Adrenal gland (tissue), 12 donors: Measurements from ENCODE around the gene PARP16. TPM values are rescaled to one million over a fixed set of nuclear protein-coding genes. Genes with fewer than 3 reads are reported as not detected.

ENCODE experiments used
- DNase-seq, 7 donors: peaks; one replicate each; pipeline ENCODE4 v3.0.0-alpha.2; 2019 to 2020
- H3K27ac ChIP-seq, 5 donors: fragments of 200-600 bp; sonication (generic) in 4 of 5; 1 replicate in 3 of 5; 2 replicates in 2 of 5; pipeline versions ENCODE4 v1.5.1 to v1.8.0; 2016 to 2020; ENCODE audit warnings: mild to moderate bottlenecking in 1 of 5
- H3K27me3 ChIP-seq: fragments of 200-600 bp; 2 replicates; pipeline ENCODE4 v1.8.0; 2021
- H3K36me3 ChIP-seq, 2 donors: fragments of 200-600 bp; replicated peaks in 1 of 2; 1 replicate in 1 of 2; 2 replicates in 1 of 2; pipeline versions ENCODE4 v1.5.1 to v1.8.0; 2018 to 2022
- H3K4me1 ChIP-seq, 2 donors: fragments of 200-600 bp; replicated peaks in 1 of 2; 1 replicate in 1 of 2; 2 replicates in 1 of 2; pipeline versions ENCODE4 v1.5.1 to v1.8.0; 2018 to 2021
- H3K4me3 ChIP-seq, 4 donors: fragments of 200-600 bp; sonication (generic) in 3 of 4; one replicate each; pipeline ENCODE4 v1.5.1; 2016 to 2018
- H3K9me3 ChIP-seq, 3 donors: fragments of 200-600 bp; sonication (generic) in 1 of 3; replicated peaks in 1 of 3; 1 replicate in 2 of 3; 2 replicates in 1 of 3; pipeline versions ENCODE4 v1.5.1 to v1.8.0; 2016 to 2021
- CTCF ChIP-seq, 6 experiments: fragments of 450-650 bp in 4 of 6; fragments of 200-600 bp in 2 of 6; sonication (generic) in 1 of 6; IDR thresholded peaks; 1 replicate in 5 of 6; 2 replicates in 1 of 6; pipeline versions ENCODE4 v1.5.1 to v1.8.0; 2016 to 2021; ENCODE audit warnings: antibody characterized with exemption in 6 of 6, mild to moderate bottlenecking in 2 of 6, moderate library complexity in 1 of 6
- POLR2A ChIP-seq, 2 donors: fragments of 450-650 bp; IDR thresholded peaks; one replicate each; pipeline ENCODE4 v1.6.1; 2017; ENCODE audit warnings: antibody characterized with exemption in 2 of 2, mild to moderate bottlenecking in 2 of 2, moderate library complexity in 1 of 2
- WGBS, 4 donors: extraction: QIAGEN DNeasy Blood & Tissue Kit in 2 of 4; methylation state at CpG; one replicate each; pipeline versions ENCODE4 v1.1.5 to v1.1.7; 2013 to 2017; 5-methylcytosine and 5-hydroxymethylcytosine counted together
- intact Hi-C, 2 donors: fragments of 100-400 bp; cut with DNase I; formaldehyde crosslinking; loops; one replicate each; pipeline versions ENCODE4 v1.14.1 to v1.15.0; 2022 to 2023
- polyA plus RNA-seq, 3 donors: library from polyadenylated mRNA; stranded (reverse); fragments of 200-250 nt in 2 of 3; fragments of 350-450 nt in 1 of 3; fragmentation: Illumina TruSeq in 1 of 3; extraction: RNeasy Lipid Tissue Mini Kit (QIAGEN cat#74804) in 1 of 3; gene quantifications; one replicate each; pipeline ENCODE4 v1.2.3, GENCODE V29; 2013 to 2014
- total RNA-seq, 9 donors: library from RNA; depleted of rRNA in 4 of 9; stranded (reverse); fragments of >200 nt in 4 of 9; fragments of 120-200 nt in 1 of 9; fragmentation: NEBNext Ultra II Directional in 1 of 9; extraction: Animal tissue kit (Norgen Biotek cat#: 25700) in 1 of 9; gene quantifications; one replicate each; pipeline versions ENCODE4 v1.1.0 to v1.2.4, GENCODE V29; 2013 to 2023
- donor health status: healthy with polysubstance abuse.
- donor health status: Bipolar disorder and iron deficiency.
- donor health status: DM: yes; HTN: yes; CAD: no.
- donor health status: DM: no; HTN: no; CAD: no.
- donor health status: DM: no; HTN: no; CAD: no.
- donor health status: DM: yes; HTN: yes; CAD: no.

The PARP16 gene
- total and polyA plus RNA-seq, 12 donors: 7.8 to 18.1 (median 14.2) TPM

DNA sequence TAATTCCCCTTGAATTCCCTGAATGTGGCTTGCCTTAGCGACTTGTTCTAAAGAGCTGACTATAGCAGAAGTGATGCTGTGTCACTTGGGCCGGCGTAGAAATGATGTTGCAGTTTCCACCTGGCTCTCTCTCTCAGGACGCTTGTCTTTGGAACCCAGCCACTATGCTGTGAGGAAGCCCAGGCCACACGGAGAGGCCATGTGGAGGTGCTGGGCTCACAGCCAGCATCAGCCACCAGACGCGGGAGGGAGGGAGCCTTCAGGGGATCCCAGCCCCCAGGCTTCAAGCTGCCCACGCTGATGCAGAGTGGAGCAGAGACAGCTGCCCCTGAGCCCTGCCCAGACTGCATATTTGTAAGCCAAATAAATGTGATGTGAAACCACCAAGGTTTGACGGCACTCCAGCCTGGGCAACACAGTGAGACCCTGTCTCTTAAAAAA, 36.4 kb upstream of the PARP16 start:
- H3K27me3 ChIP-seq: no peaks in the 10 kb centered on the region
- peaks cover 0 to 8% of the 10 kb centered on the region in 2 donors for H3K4me1 ChIP-seq
- 5 to 16% (median 8%) methylated on average over 5 to 9 of the region's 9 CpGs for WGBS, 4 donors
- H3K36me3 ChIP-seq: no peaks in the 10 kb centered on the region
- no peaks in the 10 kb centered on the region for H3K9me3 ChIP-seq
- DNase-seq: peak; percentile 52 to 92 (median 79)
- intact Hi-C loops: no loop called here
- H3K4me3 ChIP-seq: no peak overlapping the region
- TF ChIP-seq POLR2A (IDR thresholded peaks at IDR 0.05): no peak
- no peak for TF ChIP-seq CTCF (IDR thresholded peaks at IDR 0.05)
- no peak overlapping the region for H3K27ac ChIP-seq

DNA sequence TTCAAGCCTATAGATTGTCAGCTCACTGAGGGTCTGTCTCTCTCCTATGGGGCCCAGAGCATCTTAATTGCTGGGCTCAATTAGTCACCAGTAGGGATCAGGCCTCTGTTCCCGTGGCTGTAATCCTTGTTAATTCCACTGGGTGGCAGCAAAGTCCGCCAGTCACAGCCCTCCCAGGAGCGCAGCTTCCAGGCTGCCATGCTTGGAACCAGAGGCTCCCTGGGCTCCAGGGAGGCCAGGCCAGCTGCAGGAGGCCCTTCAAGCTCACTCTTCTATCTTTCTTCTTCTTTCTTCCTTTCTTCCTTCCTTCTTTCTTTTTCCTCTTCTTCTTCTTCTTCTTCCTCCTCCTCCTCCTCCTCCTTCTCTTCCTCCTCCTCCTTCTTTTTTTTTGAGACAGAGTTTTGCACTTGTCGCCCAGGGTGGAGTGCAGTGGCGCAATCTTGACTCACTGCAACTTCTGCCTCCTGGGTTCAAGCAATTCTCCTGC, 32.2 kb upstream of the PARP16 start:
- H3K27me3 ChIP-seq: no peaks in the 10 kb centered on the region
- 30 to 38% (median 35%) methylated on average over 5 of the region's 5 CpGs for WGBS, 4 donors
- no peak overlapping the region for H3K27ac ChIP-seq
- DNase-seq: peak; percentile 76 to 93 (median 83)
- intact Hi-C loops: loop anchor here (2.0 to 5.0 kb wide), 2 partner anchors 66 to 68 kb away; no protein-coding TSS in a partner anchor
- H3K36me3 ChIP-seq: no peaks in the 10 kb centered on the region
- H3K4me3 ChIP-seq: no peak overlapping the region
- no peaks in the 10 kb centered on the region for H3K9me3 ChIP-seq
- TF ChIP-seq CTCF (IDR thresholded peaks at IDR 0.05): peak; percentile 80 to 99 (median 96)
- no peak for TF ChIP-seq POLR2A (IDR thresholded peaks at IDR 0.05)
- peaks cover 0 to 8% of the 10 kb centered on the region in 2 donors for H3K4me1 ChIP-seq

GRCh38 chr15:65312400-65312916, 25.8 kb upstream of the PARP16 start:
- DNase-seq: peak in 6 of 7 donors; percentile 77 to 91 (median 84)
- intact Hi-C loops: no loop called here
- H3K27ac ChIP-seq: peak overlapping the region in 4 of 5 donors; percentile 9 to 74 (median 44)
- no peaks in the 10 kb centered on the region for H3K36me3 ChIP-seq
- 31 to 50% (median 38%) methylated on average over 9 to 11 of the region's 11 CpGs for WGBS, 4 donors
- TF ChIP-seq CTCF (IDR thresholded peaks at IDR 0.05) (no peak), POLR2A (IDR thresholded peaks at IDR 0.05) (no peak)
- H3K4me1 ChIP-seq: peaks cover 5 to 15% of the 10 kb centered on the region in 2 donors
- no peak overlapping the region for H3K4me3 ChIP-seq
- no peaks in the 10 kb centered on the region for H3K9me3 ChIP-seq
- no peaks in the 10 kb centered on the region for H3K27me3 ChIP-seq

DNA sequence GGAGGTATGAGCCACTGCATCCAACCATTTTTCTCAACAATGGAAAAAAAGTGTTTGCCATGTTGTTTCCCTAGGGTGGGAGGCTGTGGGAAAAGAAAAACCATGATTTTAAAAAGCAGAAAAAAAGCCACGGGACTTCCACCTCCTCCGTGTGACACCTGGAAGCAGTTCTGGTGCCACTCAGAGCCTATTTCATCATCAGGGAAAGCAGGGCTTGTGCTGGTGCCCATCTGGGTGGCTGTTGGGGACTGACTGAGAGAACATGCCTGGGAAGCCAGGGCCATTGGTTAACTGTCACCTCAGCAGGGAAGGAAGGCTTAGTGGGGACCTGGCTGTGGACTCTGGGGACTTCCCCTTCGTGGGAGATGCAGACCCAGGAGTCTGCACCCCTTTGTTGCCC, 25.1 kb upstream of the PARP16 start:
- peak in 1 of 7 donors; percentile 49 for DNase-seq
- peak overlapping the region in 3 of 5 donors; percentile 32 to 74 (median 55) for H3K27ac ChIP-seq
- no peak for TF ChIP-seq CTCF (IDR thresholded peaks at IDR 0.05)
- no peak for TF ChIP-seq POLR2A (IDR thresholded peaks at IDR 0.05)
- no peak overlapping the region for H3K4me3 ChIP-seq
- intact Hi-C loops: no loop called here
- H3K27me3 ChIP-seq: no peaks in the 10 kb centered on the region
- peaks cover 5 to 15% of the 10 kb centered on the region in 2 donors for H3K4me1 ChIP-seq
- H3K36me3 ChIP-seq: no peaks in the 10 kb centered on the region
- WGBS, 4 donors: 36 to 51% (median 44%) methylated on average over 3 of the region's 3 CpGs
- H3K9me3 ChIP-seq: no peaks in the 10 kb centered on the region
